HG02642 (cell line): Measurements from ENCODE around the gene TSFM.
A peak's percentile ranks its signal among the peaks of the same experiment; 100 is the strongest.
"Not testable (repeated sequence)": the region's sequence is repeated elsewhere in the genome, so short reads cannot be mapped to it uniquely, and the experiment has no call there.

Experiments used
- ATAC-seq: cut with Tn5 transposase; IDR thresholded peaks from one replicate; pipeline ENCODE4 v1.9.1; 2021; ENCODE audit warnings: mild to moderate bottlenecking; ENCODE audit not compliant: unreplicated experiment, poor library complexity

The TSFM gene

DNA sequence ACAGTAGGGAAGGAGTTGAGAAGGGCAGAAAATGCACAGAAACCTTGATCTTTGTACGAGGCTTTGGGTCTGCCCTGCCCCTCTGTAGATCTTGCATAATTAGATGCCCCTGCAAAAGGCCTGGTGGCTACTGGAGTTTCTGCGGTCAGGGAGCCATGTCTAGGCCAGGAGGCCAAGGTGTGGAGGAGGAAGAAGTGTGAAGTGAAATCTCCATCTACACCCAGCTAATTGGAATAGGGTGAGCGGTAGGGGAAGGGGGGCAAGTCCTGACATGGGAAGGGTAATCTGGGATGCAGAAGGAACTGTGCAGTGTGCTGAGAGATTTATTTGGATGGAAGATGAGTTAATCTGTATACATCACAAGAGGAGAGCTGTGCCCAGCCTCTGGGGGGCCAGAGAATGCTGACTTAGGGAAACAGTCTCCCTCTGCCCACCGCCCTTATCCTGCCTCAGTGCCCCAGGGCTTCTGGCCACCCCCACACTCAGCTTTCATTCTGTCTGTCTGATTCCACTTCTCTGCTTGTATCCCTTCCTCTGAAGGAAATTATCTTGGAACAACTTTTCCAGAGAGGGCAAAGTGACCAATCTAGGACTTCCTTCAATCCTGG, 21.1 kb upstream of the TSFM start:
- no peak for ATAC-seq

- ATAC-seq: no peak
Observed at GRCh38 chr12:57762463-57762862, 20.1 kb upstream of the TSFM start.

- no peak for ATAC-seq
Observed at GRCh38 chr12:57763881-57764661, 18.5 kb upstream of the TSFM start.

DNA sequence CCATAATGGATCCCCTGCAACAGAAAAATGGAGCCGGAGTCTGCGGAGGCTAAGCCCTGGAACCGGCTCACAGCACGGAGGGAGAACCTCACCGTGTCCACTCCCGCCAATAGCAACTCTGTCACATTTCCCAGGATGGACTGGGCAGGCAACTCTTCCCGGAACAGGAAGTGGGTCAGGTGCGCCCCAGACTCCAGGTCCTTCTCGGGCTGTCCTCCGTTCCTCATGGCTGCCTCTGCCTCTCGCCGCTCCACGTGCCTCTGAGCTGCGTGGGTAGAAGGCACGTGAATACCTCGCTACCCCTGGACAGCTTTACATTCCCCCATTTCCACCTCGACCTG, 18.0 kb upstream of the TSFM start:
- ATAC-seq: peak; percentile 3

- peak; percentile 62 for ATAC-seq
Observed at GRCh38 chr12:57765003-57765697, 17.4 kb upstream of the TSFM start.

DNA sequence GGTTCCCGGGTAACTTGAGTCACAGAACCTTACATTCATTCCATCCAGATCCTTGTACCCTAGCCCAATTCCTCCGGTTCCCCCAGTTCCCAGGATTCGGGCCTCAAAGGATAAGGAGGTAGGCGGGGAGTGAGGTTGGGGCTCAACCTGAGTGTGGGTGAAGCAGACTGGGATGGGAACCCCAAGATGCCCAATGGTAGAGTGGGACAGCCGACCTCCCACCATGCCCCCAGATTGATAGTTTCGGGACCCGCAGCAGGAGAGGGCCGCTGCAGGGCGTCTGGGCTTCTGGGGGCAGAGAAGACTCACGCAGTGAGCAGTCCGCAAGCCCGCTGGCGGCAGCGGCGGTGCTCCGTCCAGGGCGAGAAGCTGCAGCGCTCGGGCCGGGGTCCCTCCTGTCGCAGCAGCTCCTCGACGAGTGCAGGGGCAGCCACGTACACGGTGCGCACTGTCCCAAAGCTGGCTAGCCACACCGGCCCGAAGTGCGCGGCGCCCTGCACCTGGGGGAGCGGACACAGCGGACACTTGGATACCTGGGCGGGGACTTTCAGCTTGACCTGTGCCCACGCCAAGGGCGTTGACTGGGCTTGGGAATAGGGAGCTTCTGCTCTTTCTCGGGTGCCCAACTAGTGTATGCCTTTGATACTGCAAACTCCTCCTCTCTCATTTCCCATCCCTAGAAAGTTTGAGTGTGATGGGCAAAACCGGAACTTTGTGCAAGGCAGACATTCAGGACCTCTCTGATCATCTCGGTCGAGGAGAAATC, 16.7 kb upstream of the TSFM start:
- ATAC-seq: no peak

DNA sequence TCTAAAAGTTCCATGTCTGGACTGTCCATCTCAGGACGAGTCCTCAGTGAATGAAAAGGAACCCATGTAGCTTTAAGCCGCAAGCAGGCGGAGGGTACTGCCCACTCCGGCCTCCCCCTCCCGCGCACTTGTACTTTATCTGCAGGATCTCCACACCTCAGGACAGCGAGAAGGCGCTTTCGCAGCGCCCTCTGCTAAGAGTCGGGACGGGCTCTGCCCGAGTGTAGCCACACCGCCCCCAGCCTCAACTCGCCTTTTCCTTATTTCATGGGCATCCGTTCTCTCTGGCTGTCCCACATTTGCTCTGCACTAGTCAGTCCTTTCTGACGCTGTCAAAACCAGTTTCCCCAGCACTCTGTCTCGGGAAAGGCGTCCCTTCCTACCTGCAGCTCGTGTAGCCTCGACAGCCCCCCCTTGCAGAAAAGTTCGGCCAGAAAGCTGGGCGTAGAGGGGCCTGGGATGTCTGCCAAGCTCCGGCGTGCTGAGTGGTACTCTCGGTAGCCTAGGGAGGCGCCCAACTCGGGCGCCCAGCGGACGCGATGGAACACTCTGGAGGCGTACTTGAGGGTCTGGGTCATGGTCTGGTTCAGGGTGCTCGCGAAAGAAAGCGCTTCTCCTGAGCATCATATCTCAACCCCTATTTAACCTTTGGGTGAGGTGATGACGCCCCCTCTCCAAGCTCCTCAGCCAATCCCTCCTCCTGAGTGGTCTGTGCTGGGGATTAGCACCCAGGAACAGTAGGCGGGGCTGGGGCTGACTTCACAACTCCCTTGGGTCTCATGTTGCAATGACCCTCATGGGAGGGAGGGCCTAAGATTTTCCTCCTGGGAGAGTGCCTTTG, 15.9 kb upstream of the TSFM start, which contains the start of gene CYP27B1:
Gene CYP27B1, minus strand, starts transcription at position 615 of the 841 bp plus-strand sequence. Its CDS starts 37 bp downstream, at position 578.
- ATAC-seq: no peak

DNA sequence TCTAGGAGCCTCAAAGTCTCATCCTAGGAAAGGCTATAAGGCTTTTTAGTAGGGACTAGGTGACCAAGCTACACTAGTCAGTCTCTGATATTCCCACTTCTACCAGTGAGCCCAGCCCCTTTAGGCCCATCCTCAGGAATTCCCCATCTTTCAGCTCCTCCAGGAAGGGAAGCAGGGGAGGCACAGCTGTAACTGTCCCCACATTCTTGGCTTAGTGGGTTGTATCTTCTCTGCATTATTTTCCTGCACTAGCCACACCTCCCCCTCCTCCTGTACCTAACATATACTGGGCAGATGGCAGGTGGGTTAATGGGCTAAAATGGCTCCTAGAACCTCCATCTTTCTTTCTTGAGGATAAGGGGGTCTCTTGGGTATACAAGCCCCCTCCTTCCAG, 15.3 kb upstream of the TSFM start:
- no peak for ATAC-seq

DNA sequence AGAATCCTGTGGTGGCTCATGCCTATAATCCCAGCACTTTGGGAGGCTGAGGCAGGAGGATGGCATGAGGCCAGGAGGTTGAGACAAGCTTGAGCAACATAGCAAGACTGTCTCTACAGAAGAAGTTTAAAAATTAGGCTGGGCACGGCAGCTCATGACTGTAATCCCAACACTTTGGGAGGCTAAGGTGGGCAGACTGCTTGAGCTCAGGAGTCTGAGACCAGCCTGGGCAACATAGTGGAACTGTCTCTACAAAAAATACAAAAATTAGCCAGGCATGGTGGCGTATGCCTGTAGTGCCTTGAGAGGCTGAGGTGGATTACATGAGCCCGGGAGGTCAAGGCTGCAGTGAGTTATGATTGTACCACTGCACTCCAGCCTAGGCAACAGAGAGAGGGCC, 14.7 kb upstream of the TSFM start:
- ATAC-seq: no peak

DNA sequence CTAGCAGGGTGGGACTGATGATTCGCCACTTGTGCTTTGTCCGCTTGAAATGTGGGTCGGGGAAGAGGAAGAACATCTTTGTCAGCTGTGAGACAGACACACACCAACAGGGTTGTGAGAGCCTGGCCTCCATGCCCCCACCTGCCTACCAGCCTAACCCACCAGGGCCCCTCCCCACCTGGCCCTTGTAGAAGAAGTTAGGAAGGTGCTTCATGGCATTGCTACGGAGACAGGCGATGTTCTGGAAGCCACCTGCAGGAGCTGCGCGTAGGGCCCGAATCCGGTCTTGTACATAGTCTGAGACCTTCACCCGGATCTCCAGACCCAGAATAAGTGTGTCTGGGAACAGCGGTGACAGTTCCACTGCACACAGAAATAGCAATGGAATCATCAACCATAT, 13.0 kb upstream of the TSFM start:
- ATAC-seq: no peak

DNA sequence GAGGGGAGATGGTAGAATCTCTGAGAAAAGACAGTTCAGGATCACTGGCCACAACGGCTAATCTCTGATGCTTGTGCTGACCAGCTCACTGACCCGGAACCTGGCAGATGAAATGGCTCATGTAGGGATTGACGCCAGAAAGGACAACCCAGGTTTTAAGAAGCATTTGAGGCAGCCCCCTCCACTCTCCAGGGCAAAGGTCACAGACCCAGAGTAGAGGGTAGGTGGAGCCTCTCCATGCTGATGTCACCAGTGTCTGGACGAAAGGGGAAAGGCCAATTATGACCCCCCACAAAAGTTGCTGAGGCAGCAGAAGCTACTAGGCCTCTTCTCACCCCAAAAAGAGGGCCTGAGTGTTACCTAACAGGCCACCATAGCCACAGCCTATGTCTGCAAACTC, 11.9 kb upstream of the TSFM start:
- no peak for ATAC-seq

DNA sequence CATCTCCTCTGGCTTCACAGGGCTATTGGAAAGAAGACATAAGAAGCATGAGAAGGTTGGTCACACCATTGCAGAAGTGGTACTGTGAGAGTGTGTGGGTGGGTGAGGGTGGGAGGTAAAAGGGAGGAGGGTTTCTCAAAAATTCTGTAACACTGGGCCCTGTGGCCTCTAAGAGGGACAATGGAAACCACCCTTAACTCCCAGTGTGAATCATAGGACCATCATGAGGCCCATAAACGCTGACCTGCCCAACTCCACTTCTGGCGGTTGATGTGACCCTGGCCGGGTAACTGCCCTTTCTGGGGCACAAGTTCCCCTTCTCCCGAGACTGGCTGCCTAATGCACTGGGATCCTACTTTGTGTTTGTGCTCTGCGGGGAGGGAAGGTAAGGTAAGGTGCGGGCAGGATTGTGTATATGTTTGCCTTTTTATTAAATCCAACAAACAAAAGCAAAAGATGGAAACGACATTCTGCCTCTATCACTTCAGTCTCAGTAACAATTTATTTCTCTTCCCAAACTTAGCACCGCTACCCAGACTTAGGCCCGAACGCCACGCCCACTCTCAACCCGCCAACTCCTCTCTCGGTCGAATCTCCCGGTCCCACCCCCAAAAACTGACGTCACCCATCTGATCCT, 11.2 kb upstream of the TSFM start:
- ATAC-seq: peak; percentile 70

- ATAC-seq: peak; percentile 84
Observed at GRCh38 chr12:57771873-57772428, 10.6 kb upstream of the TSFM start, which contains the start of gene METTL1. Gene METTL1 (minus strand): TSS chr12:57772105. CDS start chr12:57772083, 22 bp downstream.

GRCh38 chr12:57772429-57773322, 9.9 kb upstream of the TSFM start, which contains the start of gene EEF1AKMT3:
Gene EEF1AKMT3 (plus strand): TSS chr12:57772614. CDS start chr12:57772725, 111 bp downstream.
- ATAC-seq: peak; percentile 39

DNA sequence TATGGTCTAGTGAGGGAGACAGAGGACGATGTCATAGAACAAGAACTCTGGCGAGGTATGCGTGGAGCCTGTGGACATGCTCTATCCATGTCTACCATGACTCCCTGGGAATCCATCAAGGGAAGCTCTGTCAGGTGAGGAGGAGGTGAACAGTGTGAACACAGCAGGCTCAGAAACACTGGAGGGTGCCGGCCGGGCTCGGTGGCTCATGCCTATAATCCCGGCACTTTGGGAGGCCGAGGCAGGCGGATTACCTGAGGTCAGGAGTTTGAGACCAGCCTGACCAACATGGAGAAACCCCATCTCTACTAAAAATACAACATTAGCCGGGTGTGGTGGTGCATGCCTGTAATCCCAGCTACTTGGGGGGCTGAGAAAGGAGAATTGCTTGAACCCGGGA, 8.0 kb upstream of the TSFM start:
- not testable (repeated sequence) for ATAC-seq

- no peak for ATAC-seq
Observed at GRCh38 chr12:57775044-57775443, 7.5 kb upstream of the TSFM start.

DNA sequence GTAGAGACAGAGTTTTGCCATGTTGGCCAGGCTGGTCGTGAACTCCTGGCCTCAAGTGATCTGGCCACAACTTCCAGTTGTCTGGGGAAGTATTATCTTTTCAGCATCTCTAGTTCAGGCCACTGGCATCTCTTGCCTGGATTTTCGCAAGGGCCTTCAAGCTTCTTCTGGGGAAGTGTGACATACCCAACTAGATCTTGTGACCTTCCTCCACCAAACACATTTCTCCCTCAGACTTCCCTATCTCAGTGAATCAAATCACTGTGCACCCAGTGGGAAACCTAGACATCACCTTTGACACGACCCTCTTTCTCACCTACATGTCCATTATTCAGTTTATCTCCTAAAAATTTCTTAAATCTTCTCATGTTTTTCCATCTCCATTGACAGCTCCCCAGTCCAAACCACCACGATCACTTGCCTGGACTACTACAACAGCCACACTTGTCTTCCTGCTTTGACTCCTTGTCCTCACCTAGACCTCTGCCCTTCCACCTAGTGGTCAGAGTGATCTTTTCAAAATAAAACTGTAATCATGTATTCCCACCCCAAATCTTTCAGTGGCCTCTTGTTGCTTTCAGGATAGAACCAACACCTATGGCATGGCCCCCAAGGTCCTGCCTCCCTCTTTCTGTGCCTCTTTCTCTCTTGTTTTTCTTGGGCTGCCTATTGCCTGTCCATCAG, 6.9 kb upstream of the TSFM start:
- no peak for ATAC-seq
